Stimulated activated CD4-positive, alpha-beta T cell treated with anti-CD3 and anti-CD28 coated beads, TNF-alpha, amount 100 ng/mL, for 48 hours (primary cell): ENCODE results near the gene PALLD.

Experiments used
- DNase-seq, 3 donors: peaks; one replicate each; pipeline ENCODE4 v3.0.0-alpha.2; 2020; ENCODE audit warnings: low read depth in 3 of 3

Gene PALLD

GRCh38 chr4:168647646-168648375 is 151.0 kb downstream of the PALLD start:
- DNase-seq, result no peak

DNA sequence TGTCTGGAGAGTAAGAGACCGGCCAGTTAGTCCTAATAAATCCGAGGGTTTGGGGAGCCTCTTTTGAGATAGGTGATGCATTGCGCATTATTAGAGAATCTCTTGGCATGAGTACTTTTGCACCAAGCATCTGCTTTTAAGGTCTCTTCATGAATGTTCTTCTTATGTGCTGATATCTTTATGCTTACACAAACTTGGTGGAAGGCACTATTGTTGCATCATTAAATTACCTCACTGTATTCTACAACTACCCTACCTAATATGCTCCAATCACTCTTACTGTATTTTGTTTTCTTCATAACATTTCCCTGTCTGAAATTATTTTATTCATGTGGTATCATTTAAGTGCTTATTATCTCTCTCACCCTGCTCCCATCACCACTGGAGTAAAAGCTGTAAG is 151.6 kb downstream of the PALLD start:
- no peak for DNase-seq

- no peak for DNase-seq
These were observed 152.1 kb downstream of the PALLD start for GRCh38 chr4:168648929-168649328.

DNA sequence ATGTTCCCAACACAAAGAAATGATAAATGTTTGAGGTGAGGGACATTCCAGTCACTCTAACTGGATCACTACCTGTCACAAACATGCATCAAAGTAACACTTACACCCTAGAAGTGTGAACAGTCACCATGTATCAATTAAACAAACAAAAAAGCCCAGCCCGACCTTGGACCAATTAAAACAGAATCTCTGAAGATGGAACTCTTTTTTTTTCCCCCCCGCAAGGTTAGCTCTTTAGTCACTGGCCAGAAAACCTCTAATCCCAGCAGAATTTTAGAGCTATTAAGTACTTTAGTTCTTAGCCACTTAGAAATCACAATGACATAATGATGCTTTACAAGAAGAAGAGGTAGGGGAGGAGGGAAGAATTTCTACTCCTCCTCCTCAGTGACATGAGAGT is 154.5 kb downstream of the PALLD start:
- no peak for DNase-seq

DNA sequence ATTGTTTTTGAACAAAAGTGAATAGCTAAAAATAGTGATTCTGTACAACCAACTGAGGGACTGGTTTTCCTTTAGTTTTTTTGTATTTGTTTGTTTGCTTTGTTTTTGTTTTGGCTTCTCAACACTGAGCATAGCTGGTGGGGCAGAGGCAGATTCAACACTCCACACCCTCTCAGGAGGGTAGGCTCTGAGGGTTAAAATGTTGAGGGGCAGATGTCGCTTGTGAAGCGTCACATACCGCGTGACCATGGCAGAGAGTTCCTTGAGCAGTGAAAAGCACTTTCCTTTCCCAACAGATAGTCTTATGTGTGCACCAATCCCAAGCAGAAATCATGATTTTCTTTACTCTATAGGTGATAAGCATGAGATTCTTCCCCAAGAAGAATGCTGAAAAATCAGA is 155.0 kb downstream of the PALLD start:
- DNase-seq, result no peak

DNA sequence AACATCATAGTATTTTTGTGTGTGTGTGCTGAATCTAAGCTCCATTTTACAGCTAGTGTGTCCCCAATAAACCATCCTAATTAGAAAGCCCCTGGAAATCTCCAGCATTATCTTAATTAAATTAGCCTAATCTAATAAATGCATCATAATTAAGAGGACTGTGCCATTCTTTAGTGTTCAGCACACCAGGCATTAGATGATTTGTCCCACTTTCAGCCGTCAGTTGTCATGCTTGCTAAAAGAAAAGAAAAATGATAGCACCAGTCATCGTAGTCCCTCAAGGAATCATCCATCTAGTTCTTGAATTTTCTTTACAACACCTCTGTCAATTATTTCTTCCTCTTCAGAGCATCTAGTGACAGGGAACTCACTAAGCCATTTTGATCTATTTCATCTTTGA is 155.9 kb downstream of the PALLD start:
- DNase-seq, result no peak

GRCh38 chr4:168654104-168654847 is 157.4 kb downstream of the PALLD start:
- no peak for DNase-seq

DNA sequence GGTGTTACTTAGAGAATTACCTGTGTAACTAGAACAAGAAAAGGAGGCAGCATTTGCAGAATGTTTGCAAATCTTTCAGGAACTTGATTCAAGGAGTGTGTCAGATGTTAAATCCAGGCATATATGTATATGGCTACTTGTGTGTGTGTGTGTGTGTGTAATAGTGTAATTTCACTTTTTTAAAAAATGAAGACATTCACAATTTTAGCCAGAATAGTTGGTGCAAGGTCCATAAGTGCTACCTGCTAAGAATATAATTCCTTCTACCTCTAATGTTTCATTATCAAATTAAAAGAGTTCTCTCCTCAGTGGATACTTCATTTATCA is 158.0 kb downstream of the PALLD start:
- no peak for DNase-seq

GRCh38 chr4:168655182-168655581 is 158.3 kb downstream of the PALLD start:
- DNase-seq, result no peak

DNA sequence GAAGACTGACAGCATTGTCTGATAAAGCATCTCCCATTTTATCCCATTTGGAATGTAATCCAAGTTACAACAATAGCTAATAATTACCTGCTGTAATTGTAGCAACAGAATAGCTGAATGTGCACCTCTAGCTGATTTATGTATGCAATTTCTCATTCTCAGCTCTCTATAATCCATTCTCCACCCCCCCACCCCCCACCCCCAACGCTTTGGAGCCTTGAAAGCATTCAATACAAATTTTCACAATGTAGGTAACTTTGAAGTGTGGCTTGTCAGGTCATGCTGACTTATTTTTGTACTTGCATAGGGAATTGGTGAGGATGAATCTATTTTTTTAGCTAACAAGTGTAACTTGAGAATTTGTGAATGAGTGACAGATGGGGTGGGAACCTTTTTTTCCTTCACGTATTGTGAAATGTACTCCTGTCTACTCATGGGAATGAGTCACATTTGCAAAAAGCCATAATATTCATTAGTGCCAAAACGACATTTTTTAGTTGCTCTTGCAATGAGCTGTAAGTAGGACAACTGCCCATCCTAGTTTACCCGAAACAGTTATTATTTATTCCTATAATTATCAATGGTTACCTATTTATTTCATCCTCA is 159.3 kb downstream of the PALLD start:
- DNase-seq, result no peak

- no peak for DNase-seq
These were observed 160.2 kb downstream of the PALLD start for GRCh38 chr4:168656946-168657473.

- no peak for DNase-seq
These were observed 161.9 kb downstream of the PALLD start for GRCh38 chr4:168658751-168659150.

DNA sequence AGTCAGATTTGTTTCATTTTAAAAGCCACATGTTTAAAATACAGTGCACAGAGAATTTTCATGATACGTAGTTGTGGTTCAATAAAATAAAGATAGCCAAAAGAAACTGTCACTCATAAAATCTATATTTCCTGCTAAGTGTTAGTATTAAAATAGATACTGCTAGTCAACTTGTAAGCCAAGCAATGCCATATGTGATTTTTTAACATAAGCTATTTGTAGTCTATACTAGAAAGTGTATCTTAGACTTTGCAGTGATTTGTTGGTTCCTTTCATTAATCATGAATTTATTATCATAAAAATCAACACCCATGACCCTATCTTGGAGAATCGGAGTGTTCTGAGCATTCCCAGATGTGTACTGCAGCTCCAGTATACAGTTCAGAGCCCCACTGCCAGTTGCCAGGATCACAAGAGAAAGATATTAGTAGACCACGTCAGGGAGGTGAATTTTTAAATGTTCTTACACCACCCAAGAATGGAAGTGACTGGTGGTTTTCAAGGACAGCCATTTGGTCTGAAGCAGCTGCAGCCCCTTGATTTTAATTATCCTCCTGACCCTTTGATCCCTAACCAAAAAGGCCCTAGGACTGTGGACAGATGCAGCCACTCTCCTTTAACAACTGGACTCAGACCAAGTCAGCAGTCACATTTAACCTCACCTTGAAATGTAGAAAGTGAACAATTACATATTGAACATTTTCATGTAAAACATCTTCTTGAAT is 163.1 kb downstream of the PALLD start:
- no peak for DNase-seq

GRCh38 chr4:168662297-168662984 is 165.6 kb downstream of the PALLD start:
- no peak for DNase-seq

DNA sequence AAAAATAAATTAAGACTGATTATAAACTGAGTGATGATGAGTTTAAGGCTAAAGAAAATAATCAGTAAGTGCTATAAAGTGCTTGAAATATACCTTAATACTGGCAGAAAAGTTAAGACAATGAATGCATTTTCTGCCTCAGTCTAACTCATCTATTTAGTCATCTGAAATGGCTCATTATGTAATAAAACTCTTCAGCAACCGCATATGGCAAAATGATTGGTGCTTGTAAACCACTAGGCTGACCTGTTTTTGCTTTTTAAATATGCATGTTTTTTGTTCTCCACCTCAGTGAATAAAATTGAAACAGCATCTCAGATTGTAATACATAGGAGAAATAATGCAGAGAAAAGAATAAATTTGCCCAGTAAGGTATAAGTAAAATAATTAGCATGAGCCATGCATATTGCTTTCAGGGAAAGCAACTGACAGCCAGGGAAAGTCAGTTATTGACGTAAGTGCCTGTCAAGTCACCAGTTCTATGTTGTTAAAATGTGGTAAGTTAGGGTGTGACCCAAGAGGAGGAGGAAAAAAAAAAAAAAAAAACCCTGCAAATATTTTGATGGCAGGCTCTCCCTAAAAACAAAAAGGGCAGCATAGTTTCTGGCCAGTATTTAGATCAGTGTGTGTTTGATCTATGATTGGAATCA is 167.5 kb downstream of the PALLD start:
- DNase-seq, result no peak

DNA sequence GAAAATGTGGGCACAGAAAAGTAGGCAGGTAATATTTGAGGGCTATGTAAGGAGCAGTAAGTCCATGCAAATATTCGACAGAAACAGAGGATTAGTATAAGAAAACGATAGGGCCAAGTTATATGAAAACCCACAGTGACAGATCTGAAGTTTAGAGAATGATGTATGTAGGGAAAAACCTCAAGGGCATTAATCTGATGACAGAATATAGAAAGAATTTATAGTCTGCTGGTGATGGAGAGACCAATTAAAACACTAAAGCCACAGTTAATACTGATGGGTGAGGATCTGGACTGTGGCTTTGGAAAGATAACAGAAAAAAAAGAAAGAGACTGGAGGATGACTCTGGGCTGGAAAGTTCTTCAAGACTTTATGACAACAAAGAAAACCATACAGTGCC is 169.7 kb downstream of the PALLD start:
- no peak for DNase-seq

- no peak for DNase-seq
These were observed 170.5 kb downstream of the PALLD start for GRCh38 chr4:168667376-168667775.

GRCh38 chr4:168667921-168668320 is 171.1 kb downstream of the PALLD start:
- DNase-seq, result no peak

DNA sequence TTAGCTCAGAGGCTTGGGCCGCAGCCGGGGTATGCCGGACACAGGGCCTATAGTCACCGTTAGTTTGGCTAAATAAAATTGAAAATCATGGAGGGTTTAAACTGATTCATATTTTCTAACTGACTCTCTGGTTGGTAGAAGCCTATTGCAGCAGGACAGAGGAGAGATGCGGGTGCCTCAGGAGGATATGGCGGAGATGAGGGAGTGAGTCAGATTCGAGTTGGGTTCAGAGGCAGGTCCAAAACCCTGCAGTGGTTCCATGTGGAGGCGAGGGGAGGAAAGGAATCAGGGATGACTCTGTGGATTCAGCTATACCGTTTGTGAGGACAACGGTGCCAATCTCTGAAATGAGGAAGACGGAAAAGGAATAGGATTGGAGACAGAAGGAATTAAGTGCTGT is 176.6 kb downstream of the PALLD start:
- DNase-seq, result no peak

GRCh38 chr4:168674077-168674747 is 177.4 kb downstream of the PALLD start:
- DNase-seq, result no peak

- DNase-seq, result no peak
These were observed 178.0 kb downstream of the PALLD start for GRCh38 chr4:168674866-168675265.
